ENCODE measurements around the gene PDE1C. TPM values are rescaled to one million over a fixed set of nuclear protein-coding genes. Genes with fewer than 3 reads are reported as not detected.

PDE1C gene
- total RNA-seq, 2 experiments from 2014 or later = not detected

DNA sequence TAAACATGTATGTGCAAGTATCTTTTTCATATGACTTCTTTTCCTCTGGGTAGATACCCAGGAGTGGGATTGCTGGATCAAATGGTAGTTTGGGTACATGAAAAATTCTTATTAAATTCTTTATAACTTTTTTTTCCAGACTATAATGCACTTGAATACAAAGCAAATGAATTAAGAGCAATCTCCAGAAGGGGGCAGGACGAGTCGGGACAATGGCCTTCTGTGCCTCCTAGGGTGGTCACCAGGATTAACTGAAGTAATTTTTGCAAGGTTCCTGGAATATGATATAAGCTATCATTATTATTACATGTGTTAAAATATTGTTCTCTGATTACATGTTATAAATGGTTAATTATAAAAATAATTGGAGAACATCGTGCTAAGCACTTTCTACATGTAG lies 256.0 kb downstream of the PDE1C start:
- POLR2A ChIA-PET = no interaction called here
- Mint-ChIP-seq H3K27ac (no peak overlapping the region), H3K4me1 (no peaks in the 10 kb centered on the region), H3K27me3 (no peaks in the 10 kb centered on the region), H3K9me3 (ENCODE audit: low read depth) (peaks cover 2% of the 10 kb centered on the region), H3K36me3 (ENCODE audit: low read depth) (no peaks in the 10 kb centered on the region), H3K4me3 (no peak overlapping the region)
- intact Hi-C loops (cut with DNase I, micrococcal nuclease) = no loop called here
- DNase-seq = no peak
- CTCF ChIA-PET = no interaction called here
- ATAC-seq = no peak

DNA sequence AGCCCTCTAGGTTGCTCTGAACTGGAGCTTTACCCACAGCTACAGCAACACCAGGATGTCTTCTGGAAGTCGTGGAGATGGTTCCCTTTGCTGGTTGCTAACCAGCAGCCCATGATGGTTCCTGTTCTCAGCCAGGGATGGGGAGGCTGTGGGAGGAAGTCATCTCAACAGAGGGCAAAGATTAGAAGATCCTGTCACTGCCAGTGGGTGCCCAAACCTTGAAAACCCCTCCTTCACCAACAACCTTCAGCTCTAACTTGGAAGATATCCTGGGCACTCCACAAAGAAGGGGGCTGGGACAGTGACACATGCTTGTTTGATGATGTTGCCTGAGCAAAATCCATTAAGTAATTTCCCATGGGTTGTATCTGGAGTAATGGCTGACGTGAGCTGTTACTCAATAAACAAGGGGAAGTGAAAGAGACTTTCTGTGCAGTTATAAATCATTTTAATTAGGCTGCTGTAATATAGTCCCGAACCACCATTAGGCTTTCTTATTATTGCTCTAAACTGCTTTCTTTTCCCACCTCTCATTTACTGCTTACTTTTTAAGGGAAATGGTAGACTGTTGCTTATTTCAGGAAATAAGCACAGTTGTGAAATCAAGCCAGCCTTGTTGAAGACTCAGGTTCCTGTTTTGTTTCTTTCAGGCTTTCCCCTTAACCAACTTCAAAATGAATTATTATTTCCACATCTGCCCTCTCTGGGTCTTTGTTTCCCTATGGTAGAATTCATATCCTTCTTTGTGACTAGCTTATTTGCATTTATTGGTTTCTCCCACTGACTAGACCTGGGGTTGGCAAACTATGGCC lies 258.4 kb downstream of the PDE1C start:
- no peaks in the 10 kb centered on the region for H3K36me3 Mint-ChIP-seq (ENCODE audit: low read depth)
- intact Hi-C loops (cut with DNase I, micrococcal nuclease) = no loop called here
- peaks cover 2% of the 10 kb centered on the region for H3K9me3 Mint-ChIP-seq (ENCODE audit: low read depth)
- H3K27me3 Mint-ChIP-seq = no peaks in the 10 kb centered on the region
- CTCF ChIA-PET = no interaction called here
- no peak overlapping the region for H3K4me3 Mint-ChIP-seq
- H3K4me1 Mint-ChIP-seq = no peaks in the 10 kb centered on the region
- POLR2A ChIA-PET = no interaction called here
- ATAC-seq (no peak), DNase-seq (no peak)
- no peak overlapping the region for H3K27ac Mint-ChIP-seq

DNA sequence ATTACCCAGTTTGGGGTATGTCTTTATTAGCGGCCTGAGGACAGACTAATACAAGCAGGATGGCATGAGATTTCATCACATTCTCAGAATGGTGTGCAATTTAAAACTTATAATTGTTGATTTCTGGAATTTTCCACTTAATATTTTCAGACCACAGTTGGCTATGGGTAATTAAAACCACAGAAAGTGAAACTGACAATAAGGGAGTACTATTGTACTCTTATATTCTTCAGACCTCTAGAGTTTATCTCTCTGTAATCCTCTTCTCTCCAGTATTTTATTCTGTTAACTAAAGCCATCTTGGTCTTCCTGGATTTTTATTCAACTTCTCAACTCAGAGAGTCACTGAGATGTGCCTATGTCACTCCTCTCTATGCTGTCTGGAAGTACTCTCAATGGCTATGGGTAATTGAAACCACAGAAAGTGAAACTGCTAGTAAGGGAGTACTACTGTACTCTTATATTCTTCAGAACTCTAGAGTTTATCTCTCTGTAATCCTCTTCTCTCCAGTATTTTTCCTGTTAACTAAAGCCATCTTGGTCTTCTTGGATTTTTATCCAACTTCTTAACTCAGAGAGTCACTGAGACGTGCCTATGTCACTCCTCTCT lies 264.9 kb downstream of the PDE1C start:
- Mint-ChIP-seq H3K9me3 (ENCODE audit: low read depth) (no peaks in the 10 kb centered on the region), H3K27me3 (no peaks in the 10 kb centered on the region), H3K27ac (no peak overlapping the region), H3K36me3 (ENCODE audit: low read depth) (no peaks in the 10 kb centered on the region), H3K4me3 (no peak overlapping the region), H3K4me1 (no peaks in the 10 kb centered on the region)
- ChIA-PET POLR2A (no interaction called here), CTCF (no interaction called here)
- intact Hi-C loops (cut with DNase I, micrococcal nuclease) = no loop called here
- DNase-seq (no peak), ATAC-seq (no peak)

DNA sequence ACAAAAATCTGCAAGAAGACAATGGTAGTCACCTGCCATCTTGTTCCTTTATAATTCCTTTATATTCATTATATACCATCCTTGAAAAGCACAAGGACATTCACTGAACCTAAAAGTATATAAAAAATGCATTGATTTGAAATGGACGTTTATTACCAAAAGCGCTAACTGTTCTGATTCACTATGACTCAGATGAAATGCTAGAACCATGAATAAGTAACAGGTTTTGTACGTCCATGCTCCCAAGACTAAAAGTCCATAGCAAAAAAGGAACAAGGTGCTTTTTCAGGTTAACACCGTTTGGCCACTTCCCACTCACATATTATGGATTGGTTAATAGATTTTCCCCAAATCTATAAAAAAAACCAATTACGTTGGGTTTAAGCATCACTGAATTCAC lies 273.8 kb downstream of the PDE1C start:
- H3K27me3 Mint-ChIP-seq = no peaks in the 10 kb centered on the region
- POLR2A ChIA-PET = no interaction called here
- H3K4me1 Mint-ChIP-seq = no peaks in the 10 kb centered on the region
- CTCF ChIA-PET = no interaction called here
- ATAC-seq (no peak), DNase-seq (no peak)
- no peak overlapping the region for H3K27ac Mint-ChIP-seq
- intact Hi-C loops (cut with DNase I, micrococcal nuclease) = loop anchor here in 1 of 2 experiments (10.0 kb wide), 1 partner anchor 178 kb away; no protein-coding TSS in a partner anchor
- no peak overlapping the region for H3K4me3 Mint-ChIP-seq
- H3K9me3 Mint-ChIP-seq (ENCODE audit: low read depth) = no peaks in the 10 kb centered on the region
- H3K36me3 Mint-ChIP-seq (ENCODE audit: low read depth) = no peaks in the 10 kb centered on the region

DNA sequence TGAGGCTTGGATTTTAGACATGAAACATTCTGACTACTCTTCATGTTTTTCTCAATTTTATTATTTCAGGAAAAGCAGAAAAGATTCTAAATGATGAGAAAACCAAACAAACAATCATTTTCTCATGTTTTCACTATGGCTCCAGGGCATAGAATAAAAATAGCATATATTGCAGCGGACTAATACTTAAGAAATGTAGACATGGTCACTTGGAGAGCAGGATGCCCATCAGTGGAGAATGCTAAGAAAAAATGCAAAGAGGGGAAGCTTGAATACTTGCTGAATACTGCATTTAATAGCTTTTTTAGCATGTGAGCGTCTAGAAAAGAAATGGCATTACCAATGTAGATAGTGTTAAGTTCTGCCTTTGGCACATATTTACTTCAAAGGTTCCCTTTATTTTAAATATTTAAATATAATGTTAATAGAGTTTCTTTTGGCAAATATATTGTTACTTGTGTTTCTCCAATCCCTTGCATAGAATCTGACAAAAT lies 275.3 kb downstream of the PDE1C start:
- Mint-ChIP-seq H3K36me3 (ENCODE audit: low read depth) (no peaks in the 10 kb centered on the region), H3K27me3 (no peaks in the 10 kb centered on the region), H3K4me1 (no peaks in the 10 kb centered on the region), H3K27ac (no peak overlapping the region), H3K9me3 (ENCODE audit: low read depth) (no peaks in the 10 kb centered on the region), H3K4me3 (no peak overlapping the region)
- POLR2A ChIA-PET = no interaction called here
- ATAC-seq (no peak), DNase-seq (no peak)
- CTCF ChIA-PET = no interaction called here
- intact Hi-C loops (cut with DNase I, micrococcal nuclease) = loop anchor here in 1 of 2 experiments (10.0 kb wide), 1 partner anchor 180 kb away; no protein-coding TSS in a partner anchor

DNA sequence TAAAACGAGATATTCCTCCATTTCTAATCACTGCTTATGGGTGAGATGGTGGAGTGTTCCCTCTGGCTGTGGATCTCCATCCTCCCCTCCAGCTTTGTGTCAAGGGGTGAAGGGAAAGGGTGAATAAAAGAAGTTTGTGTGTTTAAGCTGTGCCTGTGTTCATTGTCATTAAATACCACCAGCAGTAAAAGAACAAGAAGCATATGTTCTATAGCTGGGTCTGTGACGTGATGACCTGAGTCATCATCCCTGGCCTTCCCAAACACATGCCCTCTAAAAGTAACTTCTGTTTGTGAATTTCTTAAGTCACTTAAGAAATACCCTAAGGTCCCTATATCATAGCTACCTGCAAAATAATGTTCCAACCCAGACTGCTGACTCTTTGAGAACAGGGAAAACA lies 278.3 kb downstream of the PDE1C start:
- H3K27ac Mint-ChIP-seq = no peak overlapping the region
- no peak for ATAC-seq
- no peaks in the 10 kb centered on the region for H3K36me3 Mint-ChIP-seq (ENCODE audit: low read depth)

DNA sequence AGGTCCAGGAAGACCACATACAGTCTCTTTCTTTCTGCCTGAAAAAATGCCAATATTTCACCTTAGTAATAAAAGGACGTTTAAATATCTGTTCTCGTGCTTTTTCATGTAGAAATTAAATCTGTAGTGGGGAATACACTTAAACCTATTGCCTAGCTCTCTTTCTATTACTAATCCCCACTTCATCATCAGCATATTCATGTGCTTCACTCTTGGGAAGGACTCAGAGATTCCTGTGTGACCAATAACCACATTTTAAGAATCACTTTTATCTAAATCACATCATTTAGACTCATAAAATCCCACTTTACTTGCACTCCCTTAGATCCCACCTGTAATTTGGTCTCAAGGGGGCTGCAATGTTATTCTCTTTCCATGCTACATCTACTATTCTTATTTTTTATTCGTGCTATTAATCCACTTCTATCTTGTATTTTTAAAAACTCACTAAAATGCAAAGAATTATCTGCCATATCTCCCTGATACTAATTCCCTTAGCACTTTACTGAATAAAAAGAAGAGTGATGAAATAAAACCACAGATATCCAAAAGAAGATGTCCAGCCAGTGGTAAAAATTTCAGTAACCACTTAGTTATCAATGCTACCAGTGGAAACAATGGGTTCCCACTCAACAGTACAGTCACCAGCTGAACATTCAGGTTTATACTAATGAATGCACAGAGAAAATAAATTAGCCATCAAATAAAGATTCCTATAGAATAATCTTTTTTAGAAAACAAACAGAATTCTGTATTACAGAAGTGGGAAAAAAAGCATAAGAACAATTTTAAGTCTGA lies 281.1 kb downstream of the PDE1C start:
- peaks cover 2% of the 10 kb centered on the region for H3K27me3 Mint-ChIP-seq
- POLR2A ChIA-PET = no interaction called here
- H3K36me3 Mint-ChIP-seq (ENCODE audit: low read depth) = no peaks in the 10 kb centered on the region
- H3K27ac Mint-ChIP-seq = no peak overlapping the region
- DNase-seq = no peak
- intact Hi-C loops (cut with DNase I, micrococcal nuclease) = loop anchor here in 1 of 2 experiments (10.0 kb wide), 1 partner anchor 416 kb away; no protein-coding TSS in a partner anchor
- CTCF ChIA-PET = no interaction called here
- no peaks in the 10 kb centered on the region for H3K4me1 Mint-ChIP-seq
- no peak for ATAC-seq
- peaks cover 2% of the 10 kb centered on the region for H3K9me3 Mint-ChIP-seq (ENCODE audit: low read depth)
- H3K4me3 Mint-ChIP-seq = no peak overlapping the region

More for the DNA sequence above, 278.3 kb downstream of the PDE1C start:
- Mint-ChIP-seq H3K27me3 (peaks cover 2% of the 10 kb centered on the region), H3K4me1 (no peaks in the 10 kb centered on the region), H3K9me3 (ENCODE audit: low read depth) (peaks cover 2% of the 10 kb centered on the region), H3K4me3 (no peak overlapping the region)
- intact Hi-C loops (cut with DNase I, micrococcal nuclease) = loop anchor here in 1 of 2 experiments (10.0 kb wide), 1 partner anchor 183 kb away; no protein-coding TSS in a partner anchor
- ChIA-PET POLR2A (no interaction called here), CTCF (interaction anchor here (1.1 kb wide), 1 partner anchor 9 kb away, joined by 3 read pairs; no protein-coding TSS in a partner anchor)
- no peak for DNase-seq

DNA sequence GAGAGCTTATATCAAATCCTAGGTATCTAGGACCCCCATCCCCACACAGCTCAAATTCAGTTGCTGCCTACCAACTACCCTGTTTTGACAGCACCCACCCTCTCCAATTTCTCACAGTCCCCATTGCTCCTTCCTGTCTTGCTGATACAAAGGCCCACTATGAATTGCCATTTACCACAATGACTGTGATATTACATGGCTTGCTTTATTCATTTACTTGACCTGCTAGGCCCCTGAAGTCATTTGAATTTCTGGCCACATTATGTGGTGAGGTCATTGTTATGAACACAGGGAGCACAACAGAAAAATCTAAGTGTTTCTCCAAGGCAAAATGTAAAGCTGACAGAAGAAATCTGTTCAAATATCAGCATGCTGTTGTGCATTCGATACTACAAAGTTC lies 281.8 kb downstream of the PDE1C start:
- intact Hi-C loops (cut with DNase I, micrococcal nuclease) = loop anchor here in 1 of 2 experiments (10.0 kb wide), 1 partner anchor 416 kb away; no protein-coding TSS in a partner anchor
- H3K27me3 Mint-ChIP-seq = peaks cover 2% of the 10 kb centered on the region
- no peak overlapping the region for H3K27ac Mint-ChIP-seq
- DNase-seq (no peak), ATAC-seq (no peak)
- H3K4me3 Mint-ChIP-seq = no peak overlapping the region
- no peaks in the 10 kb centered on the region for H3K36me3 Mint-ChIP-seq (ENCODE audit: low read depth)
- no peaks in the 10 kb centered on the region for H3K4me1 Mint-ChIP-seq
- ChIA-PET POLR2A (no interaction called here), CTCF (no interaction called here)
- H3K9me3 Mint-ChIP-seq (ENCODE audit: low read depth) = peaks cover 2% of the 10 kb centered on the region

DNA sequence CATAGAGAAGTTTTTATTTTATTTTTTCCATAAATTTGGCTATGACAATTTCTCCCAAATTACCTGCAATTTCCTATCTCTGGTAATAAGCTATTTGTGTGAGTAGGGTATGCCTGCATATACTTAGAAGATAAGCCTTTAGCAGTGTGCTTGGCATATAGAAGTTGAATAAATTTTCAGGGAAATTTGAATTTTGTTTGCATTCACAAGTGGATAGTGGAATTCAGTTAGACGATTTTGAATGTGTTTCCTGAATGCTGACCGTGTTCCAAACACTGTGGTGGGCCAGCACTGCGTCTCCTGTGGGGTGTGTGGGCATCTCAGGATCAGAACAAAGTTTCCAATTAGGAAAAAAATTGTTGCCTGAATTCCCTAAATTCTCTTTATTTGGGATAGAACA lies 283.9 kb downstream of the PDE1C start:
- DNase-seq = no peak
- Mint-ChIP-seq H3K9me3 (ENCODE audit: low read depth) (peaks cover 2% of the 10 kb centered on the region), H3K4me1 (no peaks in the 10 kb centered on the region), H3K27ac (no peak overlapping the region), H3K36me3 (ENCODE audit: low read depth) (no peaks in the 10 kb centered on the region), H3K4me3 (no peak overlapping the region), H3K27me3 (peaks cover 2% of the 10 kb centered on the region)
- no peak for ATAC-seq
- intact Hi-C loops (cut with DNase I, micrococcal nuclease) = loop anchor here in 1 of 2 experiments (10.0 kb wide), 1 partner anchor 418 kb away; no protein-coding TSS in a partner anchor
- CTCF ChIA-PET = no interaction called here
- POLR2A ChIA-PET = no interaction called here

DNA sequence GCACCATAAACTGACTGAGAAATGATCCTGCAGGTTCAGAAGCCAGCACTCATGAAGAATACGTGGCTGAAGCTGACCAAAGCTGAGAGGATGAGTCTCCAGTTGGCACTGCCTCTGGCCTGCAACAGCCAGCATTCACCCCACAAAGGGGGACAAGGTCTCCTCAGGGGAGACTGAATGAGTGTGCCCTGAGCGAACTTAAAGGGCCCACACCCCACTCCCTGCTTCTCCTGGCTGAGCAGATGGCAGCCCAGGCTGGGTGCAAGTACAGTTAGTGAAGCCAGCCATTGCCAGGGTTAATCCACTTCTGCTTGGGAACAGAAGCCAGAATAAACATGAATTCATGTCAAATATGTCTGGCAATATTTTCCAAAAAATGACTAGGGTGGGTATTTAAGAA lies 285.1 kb downstream of the PDE1C start:
- ATAC-seq = no peak
- DNase-seq = no peak
- H3K4me1 Mint-ChIP-seq = no peaks in the 10 kb centered on the region
- H3K4me3 Mint-ChIP-seq = no peak overlapping the region
- intact Hi-C loops (cut with DNase I, micrococcal nuclease) = loop anchor here in 1 of 2 experiments (10.0 kb wide), 1 partner anchor 420 kb away; no protein-coding TSS in a partner anchor
- ChIA-PET POLR2A (no interaction called here), CTCF (interaction anchor here (0.6 kb wide), 1 partner anchor 239 kb away, joined by 3 read pairs; no protein-coding TSS in a partner anchor)
- peaks cover 2% of the 10 kb centered on the region for H3K27me3 Mint-ChIP-seq
- peaks cover 2% of the 10 kb centered on the region for H3K9me3 Mint-ChIP-seq (ENCODE audit: low read depth)
- H3K36me3 Mint-ChIP-seq (ENCODE audit: low read depth) = no peaks in the 10 kb centered on the region
- no peak overlapping the region for H3K27ac Mint-ChIP-seq

DNA sequence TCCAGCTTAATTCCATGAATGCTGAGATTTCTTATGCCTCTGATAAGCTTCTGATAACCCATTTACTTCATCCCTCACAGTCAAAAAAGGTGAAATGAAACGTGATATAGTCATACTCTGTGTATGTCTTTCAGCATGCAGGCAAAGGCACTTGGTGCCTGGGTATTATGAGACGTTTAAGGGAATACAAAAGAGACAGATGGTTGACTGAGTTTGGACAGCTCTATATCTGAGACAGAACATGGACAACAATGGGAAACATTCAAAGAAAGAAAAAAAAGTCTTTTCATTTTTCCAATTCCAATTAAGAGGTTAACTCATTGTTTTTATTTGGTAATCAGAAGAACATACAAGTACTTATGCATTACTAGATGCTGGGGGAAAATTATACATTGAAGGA lies 287.0 kb downstream of the PDE1C start:
- intact Hi-C loops (cut with DNase I, micrococcal nuclease) = loop anchor here in 1 of 2 experiments (10.0 kb wide), 1 partner anchor 422 kb away; no protein-coding TSS in a partner anchor
- H3K4me1 Mint-ChIP-seq = no peaks in the 10 kb centered on the region
- CTCF ChIA-PET = interaction anchor here (0.9 to 1.2 kb wide), 3 partner anchors 9 to 566 kb away, joined by 3 read pairs; no protein-coding TSS in a partner anchor
- H3K27me3 Mint-ChIP-seq = no peaks in the 10 kb centered on the region
- H3K9me3 Mint-ChIP-seq (ENCODE audit: low read depth) = no peaks in the 10 kb centered on the region
- POLR2A ChIA-PET = no interaction called here
- H3K4me3 Mint-ChIP-seq = no peak overlapping the region
- DNase-seq (no peak), ATAC-seq (no peak)
- no peaks in the 10 kb centered on the region for H3K36me3 Mint-ChIP-seq (ENCODE audit: low read depth)
- no peak overlapping the region for H3K27ac Mint-ChIP-seq

All from activated CD4-positive, alpha-beta T cell treated with anti-CD3 and anti-CD28 coated beads for 36 hours (primary cell).